ENCODE data around the gene TRABD.

GRCh38 chr22:50242406-50242949, 56.8 kb downstream of the TRABD start:
- TF ChIP-seq CTCF (IDR thresholded peaks at IDR 0.05) (no peak), POLR2A (IDR thresholded peaks at IDR 0.05) (no peak)

All from esophagus squamous epithelium (tissue), 4 donors.